Mucosa of descending colon (tissue), 3 donors: ENCODE measurements around the gene EHMT1. TPM values are rescaled to one million over a fixed set of nuclear protein-coding genes. Genes with fewer than 3 reads are reported as not detected.

Experiments used
- ATAC-seq: fragments of 200-7000 bp; cut with Tn5 transposase; one replicate; pipeline ENCODE4 v1.9.1; 2020; ENCODE audit warnings: mild to moderate bottlenecking, moderate library complexity
- DNase-seq, 3 donors: peaks; one replicate each; pipeline ENCODE4 v3.0.0-alpha.2; 2020
- H3K36me3 ChIP-seq: fragments of 200-600 bp; one replicate; pipeline ENCODE4 v1.8.0; 2021; ENCODE audit warnings: low read depth, mild to moderate bottlenecking
- H3K4me1 ChIP-seq: fragments of 200-600 bp; one replicate; pipeline ENCODE4 v1.8.0; 2021; ENCODE audit warnings: low read depth, mild to moderate bottlenecking
- H3K4me3 ChIP-seq: fragments of 200-600 bp; one replicate; pipeline ENCODE4 v1.8.0; 2021; ENCODE audit warnings: mild to moderate bottlenecking
- H3K9me3 ChIP-seq: fragments of 200-600 bp; one replicate; pipeline ENCODE4 v1.8.0; 2021; ENCODE audit warnings: mild to moderate bottlenecking
- intact Hi-C, 2 donors: fragments of 100-400 bp; cut with DNase I in 1 of 2; cut with micrococcal nuclease in 1 of 2; formaldehyde crosslinking; loops; one replicate each; pipeline versions ENCODE4 v1.11.0 to v1.11.1; 2022; cut with DNase I, micrococcal nuclease
- total RNA-seq, 3 donors: library from RNA; stranded (reverse); fragmentation: NEBNext Ultra II Directional in 2 of 3; extraction: Animal tissue kit (Norgen Biotek cat#: 25700) in 2 of 3; gene quantifications; one replicate each; pipeline versions ENCODE4 v1.2.1 to v1.2.4, GENCODE V29; 2021 to 2023
- TF ChIP-seq, protein P1 (sequence below): fragments of 200-600 bp; IDR thresholded peaks from one replicate; pipeline ENCODE4 v1.8.0; 2022; ENCODE audit warnings: antibody characterized with exemption, mild to moderate bottlenecking
- donor health status: DM: no; HTN: no; CAD: no; lungs with moderate emphysema.
- donor health status: DM: no; HTN: no; CAD: no.
- donor health status: DM: no; HTN: yes; CAD: no.

The EHMT1 gene
- total RNA-seq, 3 donors from 2014 or later, result 78.4 to 90.8 (median 83.3) TPM

GRCh38 chr9:137610944-137611343, 7.9 kb upstream of the EHMT1 start:
- Histone ChIP-seq H3K4me3 (no peak overlapping the region), H3K36me3 (peaks cover 10% of the 10 kb centered on the region), H3K9me3 (no peaks in the 10 kb centered on the region), H3K4me1 (peaks cover 46% of the 10 kb centered on the region)
- DNase-seq (no peak), ATAC-seq (no peak)
- TF ChIP-seq, protein P1, sequence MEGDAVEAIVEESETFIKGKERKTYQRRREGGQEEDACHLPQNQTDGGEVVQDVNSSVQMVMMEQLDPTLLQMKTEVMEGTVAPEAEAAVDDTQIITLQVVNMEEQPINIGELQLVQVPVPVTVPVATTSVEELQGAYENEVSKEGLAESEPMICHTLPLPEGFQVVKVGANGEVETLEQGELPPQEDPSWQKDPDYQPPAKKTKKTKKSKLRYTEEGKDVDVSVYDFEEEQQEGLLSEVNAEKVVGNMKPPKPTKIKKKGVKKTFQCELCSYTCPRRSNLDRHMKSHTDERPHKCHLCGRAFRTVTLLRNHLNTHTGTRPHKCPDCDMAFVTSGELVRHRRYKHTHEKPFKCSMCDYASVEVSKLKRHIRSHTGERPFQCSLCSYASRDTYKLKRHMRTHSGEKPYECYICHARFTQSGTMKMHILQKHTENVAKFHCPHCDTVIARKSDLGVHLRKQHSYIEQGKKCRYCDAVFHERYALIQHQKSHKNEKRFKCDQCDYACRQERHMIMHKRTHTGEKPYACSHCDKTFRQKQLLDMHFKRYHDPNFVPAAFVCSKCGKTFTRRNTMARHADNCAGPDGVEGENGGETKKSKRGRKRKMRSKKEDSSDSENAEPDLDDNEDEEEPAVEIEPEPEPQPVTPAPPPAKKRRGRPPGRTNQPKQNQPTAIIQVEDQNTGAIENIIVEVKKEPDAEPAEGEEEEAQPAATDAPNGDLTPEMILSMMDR, result no peak
- intact Hi-C loops, result no loop called here

DNA sequence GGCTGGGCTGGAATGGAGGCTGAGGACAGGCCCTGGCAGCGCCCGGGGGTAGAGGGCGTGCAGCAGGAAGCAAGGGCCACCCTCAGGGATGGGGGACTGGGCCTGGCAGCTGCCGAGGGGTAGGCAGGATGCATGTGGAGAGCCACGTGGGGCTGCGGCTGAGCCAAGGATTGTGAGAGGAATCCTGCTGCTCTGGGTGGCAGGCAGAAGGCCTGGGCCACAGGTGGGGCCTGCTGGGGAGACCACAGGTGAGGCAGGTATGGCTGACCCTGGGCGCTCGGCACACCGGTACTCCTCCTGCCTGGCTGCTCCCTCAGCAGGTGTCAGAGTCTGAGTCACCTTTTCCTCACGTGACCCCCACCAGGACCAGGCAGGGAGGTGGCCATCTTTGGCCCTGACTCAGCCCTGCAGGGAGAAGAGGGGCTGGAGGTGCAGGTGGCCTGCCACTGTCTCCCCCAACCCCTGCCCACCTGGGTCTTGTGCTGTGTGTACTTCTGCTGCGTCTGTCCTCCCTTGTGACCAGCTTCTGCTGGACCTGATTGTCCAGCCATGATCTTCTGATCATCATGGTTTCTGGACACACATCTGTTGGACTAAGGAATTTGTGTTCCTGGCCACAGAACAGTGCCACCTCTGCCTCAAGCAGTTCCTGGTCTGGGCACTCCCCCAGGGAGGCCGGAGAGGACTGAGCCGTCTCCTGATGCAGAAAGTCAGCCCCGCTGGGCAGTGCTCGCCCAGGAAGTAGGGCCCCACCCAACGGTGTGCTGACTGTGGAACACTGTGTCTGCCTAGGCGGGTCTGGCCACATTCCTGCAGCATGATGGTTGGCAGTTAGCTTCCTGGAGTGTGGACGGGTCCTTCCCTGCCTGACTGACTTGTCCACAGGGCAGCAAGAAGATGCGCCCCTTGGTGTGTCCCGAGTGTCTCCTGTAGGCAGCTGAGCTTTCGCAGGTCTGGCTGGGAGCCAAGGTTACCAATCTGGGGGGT, 6.9 kb upstream of the EHMT1 start:
- DNase-seq (peak; percentile 92 to 94 (median 93)), ATAC-seq (peak; percentile 92)
- Histone ChIP-seq H3K4me3 (no peak overlapping the region), H3K4me1 (peaks cover 40% of the 10 kb centered on the region), H3K9me3 (no peaks in the 10 kb centered on the region), H3K36me3 (peaks cover 10% of the 10 kb centered on the region)
- intact Hi-C loops, result no loop called here
- TF ChIP-seq, protein P1, result no peak

DNA sequence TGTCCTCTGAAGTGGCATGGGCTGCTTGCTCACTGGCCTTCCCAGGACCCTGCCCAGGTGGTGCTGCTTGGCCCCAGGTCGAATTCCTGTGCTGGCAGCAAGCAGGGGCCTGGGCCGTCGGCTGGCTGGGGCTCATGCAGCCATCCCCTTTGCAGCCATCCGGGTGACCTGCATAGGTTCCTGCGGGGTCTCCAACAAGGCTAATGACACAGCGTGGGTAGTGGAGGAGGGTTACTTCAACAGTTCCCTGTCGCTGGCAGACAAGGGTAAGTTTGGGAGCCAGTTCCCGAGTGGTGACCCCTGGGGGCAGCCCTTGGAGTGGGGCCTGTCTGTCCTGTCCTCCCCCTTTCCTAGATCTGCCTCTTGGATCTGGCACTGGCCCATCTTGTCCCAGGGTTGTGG, 6.1 kb upstream of the EHMT1 start:
- Histone ChIP-seq H3K4me1 (peaks cover 38% of the 10 kb centered on the region), H3K4me3 (no peak overlapping the region), H3K9me3 (no peaks in the 10 kb centered on the region), H3K36me3 (peaks cover 10% of the 10 kb centered on the region)
- ATAC-seq (peak; percentile 1), DNase-seq (no peak)
- intact Hi-C loops, result no loop called here
- TF ChIP-seq, protein P1, result no peak

DNA sequence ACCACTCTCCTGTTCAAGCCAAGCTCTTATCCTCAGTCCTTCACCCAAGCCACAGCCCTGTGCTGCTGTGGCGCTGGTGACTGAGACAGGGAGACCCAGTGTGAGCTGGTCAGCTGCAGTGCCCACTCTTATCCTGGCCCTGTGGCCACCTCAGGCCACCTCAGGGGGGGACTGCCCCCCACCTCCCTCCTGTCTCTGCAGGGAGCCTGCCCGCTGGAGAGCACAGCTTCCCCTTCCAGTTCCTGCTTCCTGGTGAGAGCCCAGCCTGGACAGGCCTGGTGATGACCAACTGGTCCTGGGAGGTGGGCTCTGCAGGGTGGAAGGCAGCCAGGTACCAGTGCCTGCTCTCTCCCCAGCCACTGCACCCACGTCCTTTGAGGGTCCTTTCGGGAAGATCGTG, 5.5 kb upstream of the EHMT1 start:
- peaks cover 38% of the 10 kb centered on the region for H3K4me1 ChIP-seq

GRCh38 chr9:137613738-137614523, 4.9 kb upstream of the EHMT1 start:
- Histone ChIP-seq H3K9me3 (no peaks in the 10 kb centered on the region), H3K4me3 (no peak overlapping the region), H3K36me3 (peaks cover 10% of the 10 kb centered on the region), H3K4me1 (peaks cover 38% of the 10 kb centered on the region)
- TF ChIP-seq, protein P1, result no peak
- DNase-seq, result peak in 1 of 3 donors; percentile 51
- no peak for ATAC-seq
- intact Hi-C loops, result no loop called here

More for the DNA sequence above, 5.5 kb upstream of the EHMT1 start:
- Histone ChIP-seq H3K36me3 (peaks cover 10% of the 10 kb centered on the region), H3K4me3 (no peak overlapping the region), H3K9me3 (no peaks in the 10 kb centered on the region)
- TF ChIP-seq, protein P1, result no peak
- DNase-seq (no peak), ATAC-seq (no peak)
- intact Hi-C loops, result no loop called here
